HEK293T (cell line): ENCODE results near the gene KCNJ1.

Experiments
- ARNT ChIP-seq: fragments of 450-650 bp; IDR thresholded peaks from 2 replicates; pipeline ENCODE4 v1.6.1; 2017; ENCODE audit warnings: mild to moderate bottlenecking
- BHLHE40 ChIP-seq: fragments of 450-650 bp; IDR thresholded peaks from 2 replicates; pipeline ENCODE4 v1.6.1; 2016; ENCODE audit warnings: mild to moderate bottlenecking, moderate library complexity, borderline replicate concordance
- ELF4 ChIP-seq: fragments of 450-650 bp; IDR thresholded peaks from 2 replicates; pipeline ENCODE4 v1.6.1; 2017; ENCODE audit warnings: antibody characterized with exemption
- FOXA1 ChIP-seq: fragments of 450-650 bp; IDR thresholded peaks from 2 replicates; pipeline ENCODE4 v1.6.1; 2016; ENCODE audit warnings: mild to moderate bottlenecking
- FOXK2 ChIP-seq: fragments of 450-650 bp; IDR thresholded peaks from 2 replicates; pipeline ENCODE4 v1.6.1; 2016; ENCODE audit warnings: mild to moderate bottlenecking
- FOXM1 ChIP-seq: fragments of 450-650 bp; IDR thresholded peaks from 2 replicates; pipeline ENCODE4 v1.6.1; 2017; ENCODE audit warnings: mild to moderate bottlenecking, borderline replicate concordance
- HDGF ChIP-seq: fragments of 450-650 bp; IDR thresholded peaks from 2 replicates; pipeline ENCODE4 v1.6.1; 2017; ENCODE audit warnings: antibody characterized with exemption, borderline replicate concordance
- L3MBTL2 ChIP-seq: fragments of 450-650 bp; conservative IDR thresholded peaks from 2 replicates; pipeline ENCODE4 v1.6.1; 2016; ENCODE audit warnings: mild to moderate bottlenecking
- NFRKB ChIP-seq: fragments of 450-650 bp; IDR thresholded peaks from 2 replicates; pipeline ENCODE4 v1.6.1; 2016; ENCODE audit warnings: mild to moderate bottlenecking, moderate library complexity
- SP1 ChIP-seq: fragments of 450-650 bp; IDR thresholded peaks from 2 replicates; pipeline ENCODE4 v1.6.1; 2017
- SUZ12 ChIP-seq: fragments of 450-650 bp; IDR thresholded peaks from 2 replicates; pipeline ENCODE4 v1.6.1; 2016; ENCODE audit warnings: mild to moderate bottlenecking
- TARDBP ChIP-seq: fragments of 450-650 bp; IDR thresholded peaks from 2 replicates; pipeline ENCODE4 v1.6.1; 2016
- ZNF384 ChIP-seq: fragments of 450-650 bp; IDR thresholded peaks from 2 replicates; pipeline ENCODE4 v1.6.1; 2016
- TF ChIP-seq, protein P1 (sequence below): fragments of 450-650 bp; IDR thresholded peaks from 2 replicates; pipeline ENCODE4 v1.6.1; 2016

DNA sequence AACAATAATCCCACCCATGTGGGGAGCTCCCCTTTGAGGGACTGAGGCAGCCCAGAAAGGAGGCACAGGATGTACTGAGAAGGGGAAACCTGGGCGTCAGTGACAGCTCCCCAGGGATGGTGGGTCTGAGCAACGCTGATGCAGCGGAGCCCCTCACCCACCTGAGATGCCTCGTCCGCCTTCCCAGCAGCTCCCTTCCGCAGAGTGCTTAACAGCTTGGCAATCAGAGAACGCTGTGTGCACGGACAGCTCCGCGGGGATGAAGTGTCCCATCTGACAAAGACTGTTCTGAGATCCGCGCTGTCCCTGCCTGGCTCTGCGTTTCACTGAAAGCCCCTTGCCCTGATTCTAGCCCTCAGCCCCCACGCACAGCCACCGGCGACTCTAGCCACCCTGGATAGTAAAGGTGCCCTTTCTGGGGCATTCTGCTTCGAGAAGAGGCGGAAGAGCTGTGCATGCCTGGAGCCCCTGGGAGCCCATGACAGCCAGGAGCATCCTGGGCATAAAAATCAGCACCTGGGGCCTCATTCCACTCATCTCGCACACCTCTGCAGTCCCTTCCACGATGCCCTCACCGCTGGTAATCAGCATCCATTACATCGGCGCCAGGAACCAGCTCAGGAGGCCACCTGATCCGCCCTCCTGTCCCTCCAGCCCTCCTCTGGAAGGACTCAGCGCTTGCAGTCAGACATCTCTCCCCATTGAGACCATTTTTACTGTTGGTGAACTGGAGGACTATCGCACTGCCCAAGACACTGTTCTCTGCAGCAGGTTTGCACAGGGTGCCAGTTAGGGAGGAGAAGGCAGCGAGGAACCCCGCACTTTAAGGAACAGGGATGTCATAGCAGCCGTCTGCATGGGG is 34.8 kb upstream of the KCNJ1 start:
- TF ChIP-seq BHLHE40, result no peak
- TF ChIP-seq SP1, result no peak
- TF ChIP-seq FOXK2, result no peak
- TF ChIP-seq FOXM1, result no peak
- TF ChIP-seq, protein P1, sequence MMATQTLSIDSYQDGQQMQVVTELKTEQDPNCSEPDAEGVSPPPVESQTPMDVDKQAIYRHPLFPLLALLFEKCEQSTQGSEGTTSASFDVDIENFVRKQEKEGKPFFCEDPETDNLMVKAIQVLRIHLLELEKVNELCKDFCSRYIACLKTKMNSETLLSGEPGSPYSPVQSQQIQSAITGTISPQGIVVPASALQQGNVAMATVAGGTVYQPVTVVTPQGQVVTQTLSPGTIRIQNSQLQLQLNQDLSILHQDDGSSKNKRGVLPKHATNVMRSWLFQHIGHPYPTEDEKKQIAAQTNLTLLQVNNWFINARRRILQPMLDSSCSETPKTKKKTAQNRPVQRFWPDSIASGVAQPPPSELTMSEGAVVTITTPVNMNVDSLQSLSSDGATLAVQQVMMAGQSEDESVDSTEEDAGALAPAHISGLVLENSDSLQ, result no peak
- TF ChIP-seq ELF4, result no peak
- TF ChIP-seq NFRKB, result no peak
- no peak for TF ChIP-seq L3MBTL2
- no peak for TF ChIP-seq SUZ12
- TF ChIP-seq TARDBP, result no peak
- TF ChIP-seq HDGF, result no peak
- no peak for TF ChIP-seq FOXA1
- no peak for TF ChIP-seq ARNT
- TF ChIP-seq ZNF384, result no peak
